KMS-11 (cell line): ENCODE results near the gene DIABLO.
A peak's percentile ranks its signal among the peaks of the same experiment; 100 is the strongest.
"Not testable (repeated sequence)": the region's sequence is repeated elsewhere in the genome, so short reads cannot be mapped to it uniquely, and the experiment has no call there.

Experiments used
- H2AFZ ChIP-seq: fragments of 200-600 bp; sonication (generic); 2 replicates; pipeline ENCODE4 v1.6.1; 2016; ENCODE audit warnings: antibody characterized with exemption, mixed run types, low read depth
- H3K27ac ChIP-seq: fragments of 200-600 bp; sonication (generic); 2 replicates; pipeline ENCODE4 v1.6.1; 2016; ENCODE audit warnings: mild to moderate bottlenecking, mixed run types
- H3K27me3 ChIP-seq: fragments of 200-600 bp; sonication (generic); 2 replicates; pipeline ENCODE4 v1.6.1; 2017; ENCODE audit warnings: mild to moderate bottlenecking, low read depth, mixed run types, moderate library complexity; ENCODE audit not compliant: insufficient read depth
- H3K36me3 ChIP-seq: fragments of 200-600 bp; sonication (generic); 2 replicates; pipeline ENCODE4 v1.6.1; 2017; ENCODE audit warnings: mild to moderate bottlenecking, mixed run types; ENCODE audit not compliant: insufficient read depth
- H3K4me1 ChIP-seq: fragments of 200-600 bp; sonication (generic); 2 replicates; pipeline ENCODE4 v1.6.1; 2016; ENCODE audit warnings: mild to moderate bottlenecking, low read depth, mixed run types; ENCODE audit not compliant: poor library complexity, severe bottlenecking
- H3K4me2 ChIP-seq: fragments of 200-600 bp; sonication (generic); 2 replicates; pipeline ENCODE4 v1.7.0; 2016; ENCODE audit warnings: mild to moderate bottlenecking, mixed run types
- H3K4me3 ChIP-seq: fragments of 200-600 bp; sonication (generic); IDR thresholded peaks from 2 replicates; pipeline ENCODE4 v1.6.1; 2017; ENCODE audit warnings: low read depth, low read length, mixed read lengths; ENCODE audit not compliant: insufficient read depth
- H3K79me2 ChIP-seq: fragments of 200-600 bp; sonication (generic); 2 replicates; pipeline ENCODE4 v1.6.1; 2016; ENCODE audit warnings: low read depth, mixed run types; ENCODE audit not compliant: insufficient read depth
- H3K9ac ChIP-seq: fragments of 200-600 bp; sonication (generic); 2 replicates; pipeline ENCODE4 v1.6.1; 2016; ENCODE audit warnings: mild to moderate bottlenecking, mixed run types
- H4K20me1 ChIP-seq: fragments of 200-600 bp; sonication (generic); 2 replicates; pipeline ENCODE4 v1.6.1; 2016; ENCODE audit warnings: mild to moderate bottlenecking, mixed run types; ENCODE audit not compliant: insufficient read depth
- TF ChIP-seq, protein P1 (sequence below): fragments of 200-600 bp; sonication (generic); conservative IDR thresholded peaks from 2 replicates; pipeline ENCODE4 v1.6.1; 2017; ENCODE audit warnings: low read depth, mild to moderate bottlenecking, antibody characterized with exemption, low read length, moderate library complexity, mixed read lengths

The DIABLO gene

DNA sequence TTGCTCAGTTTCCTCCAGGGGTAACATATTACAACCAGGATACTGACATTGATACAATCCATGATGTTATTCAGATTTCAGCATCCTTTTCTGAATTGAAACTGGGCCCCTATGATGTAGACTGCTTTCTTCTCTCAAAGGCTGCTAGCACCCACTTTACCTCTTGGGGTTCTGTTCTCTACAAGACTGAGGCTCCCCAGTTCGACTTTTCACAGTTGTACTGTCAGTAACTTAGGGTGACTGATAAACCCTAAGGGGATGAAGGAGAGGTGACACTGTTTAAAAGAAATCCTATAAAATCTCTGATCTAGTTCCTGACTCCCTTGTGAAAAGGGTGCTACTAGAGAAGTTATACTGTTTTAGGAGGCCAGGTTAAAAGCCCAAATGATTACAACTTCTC is 39.6 kb upstream of the DIABLO start:
- H3K9ac ChIP-seq = peak overlapping the region; percentile 85; the same call in 1 of the 2 replicates
- no peaks in the 10 kb centered on the region for H3K27me3 ChIP-seq
- no peaks in the 10 kb centered on the region; the same call in 1 of the 2 replicates for H3K79me2 ChIP-seq
- no peak overlapping the region for H3K4me3 ChIP-seq
- H3K4me2 ChIP-seq = peak overlapping the region; percentile 69
- H3K4me1 ChIP-seq = no peaks in the 10 kb centered on the region
- TF ChIP-seq, protein P1, sequence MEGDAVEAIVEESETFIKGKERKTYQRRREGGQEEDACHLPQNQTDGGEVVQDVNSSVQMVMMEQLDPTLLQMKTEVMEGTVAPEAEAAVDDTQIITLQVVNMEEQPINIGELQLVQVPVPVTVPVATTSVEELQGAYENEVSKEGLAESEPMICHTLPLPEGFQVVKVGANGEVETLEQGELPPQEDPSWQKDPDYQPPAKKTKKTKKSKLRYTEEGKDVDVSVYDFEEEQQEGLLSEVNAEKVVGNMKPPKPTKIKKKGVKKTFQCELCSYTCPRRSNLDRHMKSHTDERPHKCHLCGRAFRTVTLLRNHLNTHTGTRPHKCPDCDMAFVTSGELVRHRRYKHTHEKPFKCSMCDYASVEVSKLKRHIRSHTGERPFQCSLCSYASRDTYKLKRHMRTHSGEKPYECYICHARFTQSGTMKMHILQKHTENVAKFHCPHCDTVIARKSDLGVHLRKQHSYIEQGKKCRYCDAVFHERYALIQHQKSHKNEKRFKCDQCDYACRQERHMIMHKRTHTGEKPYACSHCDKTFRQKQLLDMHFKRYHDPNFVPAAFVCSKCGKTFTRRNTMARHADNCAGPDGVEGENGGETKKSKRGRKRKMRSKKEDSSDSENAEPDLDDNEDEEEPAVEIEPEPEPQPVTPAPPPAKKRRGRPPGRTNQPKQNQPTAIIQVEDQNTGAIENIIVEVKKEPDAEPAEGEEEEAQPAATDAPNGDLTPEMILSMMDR = no peak
- H4K20me1 ChIP-seq = no peaks in the 10 kb centered on the region
- peak overlapping the region; percentile 73 for H2AFZ ChIP-seq
- H3K27ac ChIP-seq = peak overlapping the region; percentile 85; the same call in 1 of the 2 replicates
- no peaks in the 10 kb centered on the region for H3K36me3 ChIP-seq

DNA sequence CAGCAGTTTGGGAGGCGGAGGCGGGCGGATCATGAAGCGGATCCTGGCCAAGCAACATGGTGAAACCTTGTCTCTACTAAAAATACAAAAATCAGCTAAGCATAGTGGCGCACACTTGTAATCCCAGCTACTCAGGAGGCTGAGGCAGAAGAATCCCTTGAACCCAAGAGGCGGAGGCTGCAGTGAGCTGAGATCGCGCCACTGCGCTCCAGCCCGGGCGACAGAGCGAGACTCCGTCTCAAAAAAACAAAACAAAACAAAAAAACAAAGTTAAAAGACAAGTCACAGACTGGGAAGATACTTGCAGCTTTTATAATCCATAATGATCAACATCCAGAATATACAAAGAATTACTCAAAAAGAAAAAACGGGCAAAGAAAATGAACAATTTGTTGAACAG is 34.9 kb upstream of the DIABLO start:
- not testable (repeated sequence) for H3K9ac ChIP-seq, H3K27me3 ChIP-seq, H3K4me1 ChIP-seq, H3K4me2 ChIP-seq, H4K20me1 ChIP-seq, H3K79me2 ChIP-seq, H3K36me3 ChIP-seq, H2AFZ ChIP-seq, H3K4me3 ChIP-seq, H3K27ac ChIP-seq

DNA sequence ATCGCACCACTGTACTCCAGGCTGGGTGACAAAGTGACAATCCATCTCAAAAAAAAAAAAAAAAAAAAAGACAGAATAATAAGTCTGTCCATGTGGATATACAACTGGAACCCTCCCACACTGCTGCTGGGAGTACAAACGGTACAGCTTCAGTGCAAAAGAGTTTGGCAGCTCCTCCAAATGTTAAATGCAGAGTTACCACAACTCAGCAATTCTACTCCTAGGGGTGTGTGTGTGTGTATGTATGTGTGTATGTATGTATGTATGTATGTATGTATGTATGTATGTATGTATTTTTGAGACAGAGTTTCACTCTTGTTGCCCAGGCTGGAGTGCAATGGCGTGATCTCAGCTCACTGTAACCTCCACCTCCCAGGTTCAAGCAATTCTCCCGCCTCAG is 33.1 kb upstream of the DIABLO start:
- H3K4me2 ChIP-seq, H3K36me3 ChIP-seq, H3K4me1 ChIP-seq, H4K20me1 ChIP-seq, H3K27ac ChIP-seq, H2AFZ ChIP-seq, H3K27me3 ChIP-seq, H3K9ac ChIP-seq, H3K79me2 ChIP-seq, H3K4me3 ChIP-seq: not testable (repeated sequence)

DNA sequence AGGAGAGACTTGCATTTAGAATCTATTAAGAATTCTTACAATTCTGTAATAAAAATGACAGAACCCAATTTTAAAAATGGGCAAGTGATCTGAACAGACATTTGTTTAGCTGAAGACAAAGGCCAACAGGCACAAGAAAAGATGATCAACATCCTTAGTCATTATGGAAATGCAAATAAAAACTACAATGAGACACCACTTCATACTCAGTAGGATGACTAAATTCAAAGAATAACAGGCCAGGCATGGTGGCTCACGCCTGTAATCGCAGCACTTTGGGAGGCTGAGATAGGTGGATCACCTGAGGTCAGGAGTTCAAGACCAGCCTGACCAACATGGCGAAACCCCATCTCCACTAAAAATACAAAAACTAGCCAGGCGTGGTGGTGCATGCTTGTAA is 32.6 kb upstream of the DIABLO start:
- not testable (repeated sequence) for H2AFZ ChIP-seq, H3K27me3 ChIP-seq, H3K79me2 ChIP-seq, H3K9ac ChIP-seq, H3K36me3 ChIP-seq, H3K4me3 ChIP-seq, H3K4me2 ChIP-seq, H4K20me1 ChIP-seq, H3K27ac ChIP-seq, H3K4me1 ChIP-seq

DNA sequence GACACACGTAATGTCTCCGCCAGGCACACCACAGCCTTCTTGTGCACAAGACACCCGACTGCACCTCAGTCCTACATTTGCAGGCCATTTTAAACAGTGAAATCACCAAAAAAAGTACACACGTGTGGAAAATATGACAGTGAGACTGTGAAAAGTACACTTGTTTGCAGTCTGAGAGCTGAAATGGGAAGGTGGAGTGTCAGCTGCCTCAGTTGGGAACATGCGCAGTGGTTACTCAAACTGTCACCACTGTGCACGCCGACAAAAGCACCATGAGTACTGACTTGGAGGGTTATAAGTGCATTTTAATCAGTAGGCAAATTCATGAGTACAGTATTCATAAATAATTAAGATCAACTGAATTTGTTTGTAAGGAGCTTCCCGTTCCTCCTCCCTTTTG is 24.7 kb upstream of the DIABLO start:
- TF ChIP-seq, protein P1 = no peak
- no peak overlapping the region for H3K27ac ChIP-seq
- no peak overlapping the region for H3K4me2 ChIP-seq
- no peak overlapping the region for H3K9ac ChIP-seq
- H2AFZ ChIP-seq = no peak overlapping the region
- H3K79me2 ChIP-seq = no peaks in the 10 kb centered on the region
- no peaks in the 10 kb centered on the region for H4K20me1 ChIP-seq
- H3K36me3 ChIP-seq = no peaks in the 10 kb centered on the region
- no peaks in the 10 kb centered on the region for H3K27me3 ChIP-seq
- H3K4me1 ChIP-seq = no peaks in the 10 kb centered on the region
- no peak overlapping the region for H3K4me3 ChIP-seq

DNA sequence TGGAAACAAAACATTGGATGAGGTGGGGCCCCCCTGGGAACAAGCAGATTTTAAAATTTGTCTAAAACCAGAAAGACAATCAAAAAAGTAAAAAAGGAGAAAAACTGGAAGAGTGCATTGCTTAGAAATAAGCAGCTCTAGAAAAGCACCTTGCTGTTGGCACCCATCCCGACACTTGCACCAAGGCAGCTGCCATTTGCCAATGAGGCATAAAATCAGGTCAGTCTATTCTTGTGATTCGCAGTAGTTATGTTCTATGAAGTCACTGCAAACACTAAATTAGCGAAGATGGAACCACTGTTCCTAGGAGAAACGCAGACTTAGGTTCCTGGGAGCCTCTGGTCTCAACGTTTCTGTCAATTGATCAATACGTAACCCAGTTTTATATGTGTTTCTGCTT is 24.2 kb upstream of the DIABLO start:
- Histone ChIP-seq H3K4me1 (no peaks in the 10 kb centered on the region), H3K27me3 (no peaks in the 10 kb centered on the region), H3K9ac (no peak overlapping the region), H3K27ac (no peak overlapping the region), H2AFZ (no peak overlapping the region), H4K20me1 (no peaks in the 10 kb centered on the region), H3K4me2 (no peak overlapping the region), H3K36me3 (no peaks in the 10 kb centered on the region), H3K79me2 (no peaks in the 10 kb centered on the region), H3K4me3 (no peak overlapping the region)
- TF ChIP-seq, protein P1 = no peak
